WI38 (cell line): ENCODE measurements around the gene HOXB8.

Source experiments
- H3K4me3 ChIP-seq: 2 replicates; pipeline ENCODE4 v1.5.1; 2011; ENCODE audit warnings: low read depth, mild to moderate bottlenecking, control low read depth, low read length
- CTCF ChIP-seq: IDR thresholded peaks from 2 replicates; pipeline ENCODE4 v1.5.1; 2012; ENCODE audit warnings: low read depth, mild to moderate bottlenecking, control low read depth, low read length

The HOXB8 gene

GRCh38 chr17:48589831-48590606 lies 25.1 kb downstream of the HOXB8 start, which contains the start of gene HOXB3:
HOXB3 (minus strand) TSS chr17:48590241; CDS start chr17:48552474, 37,767 bp downstream.
- peak within 1 kb of the TSS; percentile 89 for H3K4me3 ChIP-seq
- no peak for TF ChIP-seq CTCF

- H3K4me3 ChIP-seq: peak overlapping the region; percentile 89
- TF ChIP-seq CTCF: no peak
These were observed 25.8 kb downstream of the HOXB8 start for GRCh38 chr17:48589060-48589830.

GRCh38 chr17:48588528-48588927 lies 26.6 kb downstream of the HOXB8 start:
- no peak for TF ChIP-seq CTCF
- peak overlapping the region; percentile 89 for H3K4me3 ChIP-seq

GRCh38 chr17:48588074-48588415 lies 27.0 kb downstream of the HOXB8 start:
- no peak for TF ChIP-seq CTCF
- H3K4me3 ChIP-seq: peak overlapping the region; percentile 89

GRCh38 chr17:48587276-48588073 lies 27.6 kb downstream of the HOXB8 start:
- TF ChIP-seq CTCF: no peak
- H3K4me3 ChIP-seq: peak overlapping the region; percentile 89

- no peak for TF ChIP-seq CTCF
- peak overlapping the region; percentile 89 for H3K4me3 ChIP-seq
These were observed 28.5 kb downstream of the HOXB8 start for GRCh38 chr17:48586355-48587258.
